ENCODE data around the gene POLD3.
"Not testable (repeated sequence)": the region's sequence is repeated elsewhere in the genome, so short reads cannot be mapped to it uniquely, and the experiment has no call there.

The POLD3 gene

DNA sequence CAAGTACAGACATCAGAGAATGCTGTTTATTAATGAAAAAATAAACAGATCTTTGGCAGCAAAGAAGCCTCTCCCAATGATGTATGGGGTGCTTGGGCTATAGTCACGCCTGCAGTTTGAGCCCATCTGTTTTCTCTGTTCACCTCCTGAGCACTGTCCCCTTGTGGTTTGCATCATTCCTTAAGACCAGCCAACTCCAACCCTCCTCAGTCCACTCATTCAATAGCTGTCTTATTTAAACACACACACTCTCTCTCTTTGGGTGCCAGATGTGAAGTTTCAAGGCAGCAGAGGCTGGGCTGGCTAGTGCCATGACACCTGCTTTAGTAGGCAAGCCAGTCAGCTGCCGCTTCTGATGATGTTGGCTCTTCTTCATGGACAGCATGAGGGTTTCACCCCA is 58.1 kb downstream of the POLD3 start:
- H3K14ac ChIP-seq (ENCODE audit: low read length), result no peak overlapping the region
- H3K4ac ChIP-seq (ENCODE audit: low read length), result no peak overlapping the region
- H3K4me2 ChIP-seq (ENCODE audit: insufficient read depth, low read length, poor library complexity, severe bottlenecking), result no peak overlapping the region
- no peak overlapping the region for H3K9ac ChIP-seq (ENCODE audit: low read depth, low read length, poor library complexity)
- no peaks in the 10 kb centered on the region for H3K79me1 ChIP-seq (ENCODE audit: low read depth, low read length)
- H3K27me3 ChIP-seq (ENCODE audit: control insufficient read depth in 3 of 3, insufficient read depth in 3 of 3, low read depth in 1 of 3, low read length in 3 of 3), result no peaks in the 10 kb centered on the region
- H2BK15ac ChIP-seq (ENCODE audit: low read length), result no peak overlapping the region
- no peak overlapping the region for H3K4me3 ChIP-seq (ENCODE audit: low read length in 2 of 2)
- peaks cover 10 to 87% of the 10 kb centered on the region in 2 donors for H3K36me3 ChIP-seq (replicated peaks in 1 of 2; ENCODE audit: control insufficient read depth in 2 of 2, insufficient read depth in 2 of 2, low read length in 2 of 2)
- no peak overlapping the region for H4K91ac ChIP-seq (ENCODE audit: low read depth, low read length, poor library complexity)
- H2AK5ac ChIP-seq (ENCODE audit: low read depth, low read length), result no peak overlapping the region
- no peak overlapping the region for H2AFZ ChIP-seq (ENCODE audit: low read length)
- peaks cover 0 to 5% of the 10 kb centered on the region in 2 donors for H3K4me1 ChIP-seq (ENCODE audit: control insufficient read depth in 2 of 2, insufficient read depth in 1 of 2, low read depth in 1 of 2, low read length in 2 of 2)
- no peak overlapping the region for H3K23ac ChIP-seq (ENCODE audit: low read depth, low read length, poor library complexity)
- H4K8ac ChIP-seq (ENCODE audit: low read depth, low read length), result no peak overlapping the region
- H3K27ac ChIP-seq (replicated peaks; ENCODE audit: low read length), result no peak overlapping the region
- H2BK12ac ChIP-seq (ENCODE audit: low read length), result no peak overlapping the region
- H3K18ac ChIP-seq (ENCODE audit: low read length), result no peak overlapping the region
- H3K9me3 ChIP-seq (replicated peaks in 1 of 2; ENCODE audit: control insufficient read depth in 2 of 2, insufficient read depth in 1 of 2, low read depth in 1 of 2, low read length in 2 of 2), result peaks cover 0 to 12% of the 10 kb centered on the region in 2 donors
- no peak overlapping the region for H2BK5ac ChIP-seq (ENCODE audit: low read length)
- DNase-seq (ENCODE audit: low spot score), result no peak
- H2BK120ac ChIP-seq (ENCODE audit: low read depth, low read length), result no peak overlapping the region
- WGBS, 2 donors (ENCODE audit: extremely low coverage in 2 of 2, insufficient read length in 2 of 2, insufficient replicate concordance in 1 of 2), result no CpG with 5 or more reads among the region's 2 CpGs

DNA sequence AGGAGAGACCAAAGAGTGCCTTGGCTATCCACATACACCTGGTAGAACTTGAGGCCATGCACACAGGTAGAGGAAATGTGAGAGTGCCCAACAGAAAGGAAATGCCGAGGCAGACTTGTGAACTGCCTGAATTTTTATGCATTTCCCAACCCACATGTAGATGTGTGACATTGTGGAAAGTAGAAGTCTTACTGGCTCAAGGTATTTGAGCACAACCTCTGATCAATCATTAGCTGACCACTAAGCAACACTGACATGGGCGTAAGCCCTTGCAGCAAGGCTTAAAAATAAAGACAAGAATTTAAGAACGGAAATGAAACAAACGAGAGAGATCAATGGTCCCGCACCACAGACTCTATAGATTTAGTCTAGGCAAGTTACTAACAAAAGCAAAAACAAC is 62.6 kb downstream of the POLD3 start:
- no peak overlapping the region for H4K91ac ChIP-seq (ENCODE audit: low read depth, low read length, poor library complexity)
- no peak overlapping the region for H2BK120ac ChIP-seq (ENCODE audit: low read depth, low read length)
- no peaks in the 10 kb centered on the region for H3K79me1 ChIP-seq (ENCODE audit: low read depth, low read length)
- no peaks in the 10 kb centered on the region for H3K27me3 ChIP-seq (ENCODE audit: control insufficient read depth in 3 of 3, insufficient read depth in 3 of 3, low read depth in 1 of 3, low read length in 3 of 3)
- H3K14ac ChIP-seq (ENCODE audit: low read length), result no peak overlapping the region
- H3K4ac ChIP-seq (ENCODE audit: low read length), result no peak overlapping the region
- no peak overlapping the region for H3K9ac ChIP-seq (ENCODE audit: low read depth, low read length, poor library complexity)
- H3K36me3 ChIP-seq (replicated peaks in 1 of 2; ENCODE audit: control insufficient read depth in 2 of 2, insufficient read depth in 2 of 2, low read length in 2 of 2), result peaks cover 10 to 49% of the 10 kb centered on the region in 2 donors
- H3K4me2 ChIP-seq (ENCODE audit: insufficient read depth, low read length, poor library complexity, severe bottlenecking), result no peak overlapping the region
- peaks cover 0 to 23% of the 10 kb centered on the region in 2 donors for H3K9me3 ChIP-seq (replicated peaks in 1 of 2; ENCODE audit: control insufficient read depth in 2 of 2, insufficient read depth in 1 of 2, low read depth in 1 of 2, low read length in 2 of 2)
- no peak overlapping the region for H3K23ac ChIP-seq (ENCODE audit: low read depth, low read length, poor library complexity)
- no peak overlapping the region for H3K4me3 ChIP-seq (ENCODE audit: low read length in 2 of 2)
- H3K4me1 ChIP-seq (ENCODE audit: control insufficient read depth in 2 of 2, insufficient read depth in 1 of 2, low read depth in 1 of 2, low read length in 2 of 2), result no peaks in the 10 kb centered on the region
- WGBS, 2 donors (ENCODE audit: extremely low coverage in 2 of 2, insufficient read length in 2 of 2, insufficient replicate concordance in 1 of 2), result no CpG with 5 or more reads among the region's 5 CpGs
- H2BK12ac ChIP-seq (ENCODE audit: low read length), result no peak overlapping the region
- H2BK15ac ChIP-seq (ENCODE audit: low read length), result no peak overlapping the region
- no peak overlapping the region for H3K18ac ChIP-seq (ENCODE audit: low read length)
- H2BK5ac ChIP-seq (ENCODE audit: low read length), result no peak overlapping the region
- no peak overlapping the region for H2AK5ac ChIP-seq (ENCODE audit: low read depth, low read length)
- DNase-seq (ENCODE audit: low spot score), result no peak
- H4K8ac ChIP-seq (ENCODE audit: low read depth, low read length), result no peak overlapping the region
- H3K27ac ChIP-seq (replicated peaks; ENCODE audit: low read length), result no peak overlapping the region
- H2AFZ ChIP-seq (ENCODE audit: low read length), result no peak overlapping the region

DNA sequence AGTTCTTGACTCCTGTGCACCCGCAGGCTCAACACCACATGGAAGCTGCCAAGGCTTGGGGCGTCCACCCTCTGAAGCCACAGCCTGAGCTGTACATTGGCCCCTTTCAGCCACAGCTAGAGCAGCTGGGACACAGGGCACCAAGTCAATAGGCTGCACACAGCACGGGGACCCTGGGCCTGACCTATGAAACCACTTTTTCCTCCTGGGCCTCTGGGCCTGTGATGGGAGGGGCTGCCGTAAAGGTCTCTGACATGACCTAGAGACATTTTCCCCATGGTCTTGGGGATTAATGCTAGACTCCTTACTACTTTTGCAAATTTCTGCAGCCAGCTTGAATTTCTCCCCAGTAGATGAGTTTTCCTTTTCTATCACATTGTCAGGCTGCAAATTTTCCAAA is 66.7 kb downstream of the POLD3 start:
- not testable (repeated sequence) for H2BK12ac ChIP-seq (ENCODE audit: low read length); H3K4me1 ChIP-seq (ENCODE audit: control insufficient read depth in 2 of 2, insufficient read depth in 1 of 2, low read depth in 1 of 2, low read length in 2 of 2); H3K79me1 ChIP-seq (ENCODE audit: low read depth, low read length); H2AK5ac ChIP-seq (ENCODE audit: low read depth, low read length); DNase-seq (ENCODE audit: low spot score); H3K18ac ChIP-seq (ENCODE audit: low read length); H3K23ac ChIP-seq (ENCODE audit: low read depth, low read length, poor library complexity); H2BK5ac ChIP-seq (ENCODE audit: low read length); H3K9ac ChIP-seq (ENCODE audit: low read depth, low read length, poor library complexity); H2BK15ac ChIP-seq (ENCODE audit: low read length); H4K91ac ChIP-seq (ENCODE audit: low read depth, low read length, poor library complexity); H3K4ac ChIP-seq (ENCODE audit: low read length); H3K4me3 ChIP-seq (ENCODE audit: low read length in 2 of 2); H3K27me3 ChIP-seq (ENCODE audit: control insufficient read depth in 3 of 3, insufficient read depth in 3 of 3, low read depth in 1 of 3, low read length in 3 of 3); H2BK120ac ChIP-seq (ENCODE audit: low read depth, low read length); H3K4me2 ChIP-seq (ENCODE audit: insufficient read depth, low read length, poor library complexity, severe bottlenecking); H2AFZ ChIP-seq (ENCODE audit: low read length); H4K8ac ChIP-seq (ENCODE audit: low read depth, low read length); H3K27ac ChIP-seq (replicated peaks; ENCODE audit: low read length); H3K14ac ChIP-seq (ENCODE audit: low read length)
- Histone ChIP-seq H3K36me3 (replicated peaks in 1 of 2; ENCODE audit: control insufficient read depth in 2 of 2, insufficient read depth in 2 of 2, low read length in 2 of 2) (peaks cover 6 to 24% of the 10 kb centered on the region in 2 donors), H3K9me3 (replicated peaks in 1 of 2; ENCODE audit: control insufficient read depth in 2 of 2, insufficient read depth in 1 of 2, low read depth in 1 of 2, low read length in 2 of 2) (peaks cover 0 to 11% of the 10 kb centered on the region in 2 donors)
- WGBS, 2 donors (ENCODE audit: extremely low coverage in 2 of 2, insufficient read length in 2 of 2, insufficient replicate concordance in 1 of 2), result no CpG with 5 or more reads among the region's 4 CpGs

DNA sequence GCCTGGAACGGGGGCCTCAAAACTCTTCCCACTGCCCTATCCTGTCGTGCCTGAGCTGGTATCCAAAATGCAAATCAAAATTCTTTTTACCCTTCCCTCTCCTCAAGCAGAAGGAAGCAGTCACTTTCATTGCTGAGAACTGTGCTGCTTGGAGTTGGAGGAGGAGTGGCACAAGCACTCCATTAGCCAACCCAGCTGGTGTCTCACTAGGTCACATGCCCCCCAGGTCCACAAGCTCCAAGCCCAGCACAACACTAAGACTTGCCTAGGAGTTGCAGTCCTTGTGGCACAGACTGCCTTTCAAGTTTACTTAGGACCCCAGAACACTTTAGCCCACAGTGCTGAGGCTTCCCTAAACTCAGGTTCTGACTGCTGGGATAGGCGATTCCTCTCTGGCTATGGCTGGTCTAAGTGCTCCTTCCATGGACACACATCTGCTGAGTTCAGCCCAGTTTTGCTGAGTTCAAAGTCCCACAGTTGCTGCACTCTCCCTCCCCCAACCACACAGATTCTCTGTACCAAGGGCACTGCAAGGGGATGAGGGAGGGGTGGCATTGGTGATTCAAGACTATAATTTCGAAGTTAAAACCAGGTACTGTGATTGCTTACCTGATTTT is 70.2 kb downstream of the POLD3 start:
- Histone ChIP-seq H2AFZ (ENCODE audit: low read length) (no peak overlapping the region), H3K18ac (ENCODE audit: low read length) (no peak overlapping the region), H2BK12ac (ENCODE audit: low read length) (no peak overlapping the region), H2BK5ac (ENCODE audit: low read length) (no peak overlapping the region), H3K4me2 (ENCODE audit: insufficient read depth, low read length, poor library complexity, severe bottlenecking) (no peak overlapping the region), H3K4me1 (ENCODE audit: control insufficient read depth in 2 of 2, insufficient read depth in 1 of 2, low read depth in 1 of 2, low read length in 2 of 2) (no peaks in the 10 kb centered on the region), H4K8ac (ENCODE audit: low read depth, low read length) (no peak overlapping the region), H3K4ac (ENCODE audit: low read length) (no peak overlapping the region), H2BK15ac (ENCODE audit: low read length) (no peak overlapping the region), H3K79me1 (ENCODE audit: low read depth, low read length) (no peaks in the 10 kb centered on the region), H4K91ac (ENCODE audit: low read depth, low read length, poor library complexity) (no peak overlapping the region), H3K36me3 (replicated peaks in 1 of 2; ENCODE audit: control insufficient read depth in 2 of 2, insufficient read depth in 2 of 2, low read length in 2 of 2) (peaks cover 5 to 15% of the 10 kb centered on the region in 2 donors), H2BK120ac (ENCODE audit: low read depth, low read length) (no peak overlapping the region), H3K27me3 (ENCODE audit: control insufficient read depth in 3 of 3, insufficient read depth in 3 of 3, low read depth in 1 of 3, low read length in 3 of 3) (no peaks in the 10 kb centered on the region), H3K27ac (replicated peaks; ENCODE audit: low read length) (no peak overlapping the region), H3K4me3 (ENCODE audit: low read length in 2 of 2) (no peak overlapping the region), H3K9me3 (replicated peaks in 1 of 2; ENCODE audit: control insufficient read depth in 2 of 2, insufficient read depth in 1 of 2, low read depth in 1 of 2, low read length in 2 of 2) (peaks cover 0 to 11% of the 10 kb centered on the region in 2 donors), H2AK5ac (ENCODE audit: low read depth, low read length) (no peak overlapping the region), H3K9ac (ENCODE audit: low read depth, low read length, poor library complexity) (no peak overlapping the region), H3K23ac (ENCODE audit: low read depth, low read length, poor library complexity) (no peak overlapping the region), H3K14ac (ENCODE audit: low read length) (no peak overlapping the region)
- WGBS, 2 donors (ENCODE audit: extremely low coverage in 2 of 2, insufficient read length in 2 of 2, insufficient replicate concordance in 1 of 2), result no CpG with 5 or more reads among the region's 4 CpGs
- no peak for DNase-seq (ENCODE audit: low spot score)

Measured in neuronal stem cell (in vitro differentiated cells).